ENCODE measurements around the gene POP7.
"Not testable (repeated sequence)": the region's sequence is repeated elsewhere in the genome, so short reads cannot be mapped to it uniquely, and the experiment has no call there.

POP7 gene

DNA sequence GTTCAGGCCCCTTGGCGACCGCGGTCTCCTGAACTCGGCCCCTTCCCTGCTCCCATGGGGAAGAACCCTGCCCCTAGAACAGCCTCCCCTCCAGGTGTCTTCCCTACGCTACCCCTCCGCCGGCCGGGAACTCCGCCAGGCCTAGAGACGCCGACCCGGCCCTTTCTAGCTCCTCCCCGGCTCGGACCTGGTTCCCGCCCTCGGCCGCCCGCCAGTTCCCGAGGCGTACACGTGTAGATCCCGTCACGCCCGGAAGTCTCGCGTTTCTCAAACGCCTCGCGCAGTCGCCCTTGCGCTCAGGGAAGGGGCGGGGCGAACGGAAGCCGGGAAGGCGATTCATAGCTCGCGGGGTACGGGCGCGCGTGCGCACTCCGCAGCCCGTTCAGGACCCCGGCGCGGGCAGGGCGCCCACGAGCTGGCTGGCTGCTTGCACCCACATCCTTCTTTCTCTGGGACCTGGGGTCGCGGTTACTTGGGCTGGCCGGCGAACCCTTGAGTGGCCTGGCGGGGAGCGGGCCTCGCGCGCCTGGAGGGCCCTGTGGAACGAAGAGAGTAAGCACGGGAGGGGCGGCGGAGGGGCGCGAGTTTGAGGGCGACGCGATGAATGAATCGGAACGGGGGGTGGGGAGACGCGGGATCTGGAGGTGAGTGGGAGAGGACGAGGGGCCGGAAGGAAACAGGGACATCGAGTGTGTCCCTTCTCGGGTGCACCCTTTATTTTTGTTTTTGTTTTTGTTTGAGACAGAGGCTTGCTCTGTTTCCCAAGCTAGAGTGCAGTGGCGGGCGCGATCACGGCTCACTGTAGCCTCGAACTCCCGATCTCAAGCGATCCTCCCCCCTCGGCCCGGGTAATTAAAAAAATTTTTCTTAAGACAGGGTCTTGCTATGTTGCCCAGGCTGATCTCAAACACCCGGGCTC is at the start of gene POP7:
Gene POP7 (plus strand): TSS at position 369 of the 919 bp plus-strand sequence. CDS start 710 bp downstream, outside the sequence.
- peak; percentile 99 for DNase-seq (ENCODE audit: low read depth)

GRCh38 chr7:100662194-100662776 is 43.6 kb upstream of the POP7 start:
- DNase-seq (ENCODE audit: low read depth), result not testable (repeated sequence)

DNA sequence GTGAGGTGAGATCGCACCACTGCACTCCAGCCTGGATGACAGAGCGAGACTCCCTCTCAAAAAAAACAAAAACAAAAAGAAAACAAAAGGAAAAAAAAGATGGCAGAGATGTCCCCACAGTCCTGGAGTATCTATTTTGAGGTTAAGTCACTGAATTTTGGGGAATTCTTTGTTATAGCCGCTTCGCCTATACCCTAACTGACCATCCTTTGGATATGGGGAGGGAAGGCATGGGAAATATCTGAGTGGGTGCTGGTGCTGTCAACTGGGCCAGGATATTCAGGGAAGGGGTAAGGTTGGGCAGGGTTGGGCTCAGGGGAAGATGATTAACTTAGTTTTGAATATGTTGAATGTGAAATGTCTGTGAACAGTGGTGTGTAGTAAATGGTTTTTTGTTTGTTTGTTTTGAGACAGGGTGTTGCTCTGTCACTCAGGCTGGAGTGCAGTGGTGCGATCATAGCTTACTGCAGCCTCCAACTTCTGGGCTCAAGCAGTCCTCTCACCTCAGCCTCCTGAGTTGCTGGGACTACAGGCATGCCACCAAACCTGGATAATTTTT is 40.7 kb upstream of the POP7 start:
- DNase-seq (ENCODE audit: low read depth), result no peak

GRCh38 chr7:100667331-100668068 is 38.4 kb upstream of the POP7 start:
- DNase-seq (ENCODE audit: low read depth), result no peak

- no peak for DNase-seq (ENCODE audit: low read depth)
Observed at GRCh38 chr7:100668069-100668449, 37.9 kb upstream of the POP7 start.

- DNase-seq (ENCODE audit: low read depth), result not testable (repeated sequence)
Observed at GRCh38 chr7:100669106-100669505, 36.8 kb upstream of the POP7 start.

- DNase-seq (ENCODE audit: low read depth), result no peak
Observed at GRCh38 chr7:100670074-100670473, 35.8 kb upstream of the POP7 start.

DNA sequence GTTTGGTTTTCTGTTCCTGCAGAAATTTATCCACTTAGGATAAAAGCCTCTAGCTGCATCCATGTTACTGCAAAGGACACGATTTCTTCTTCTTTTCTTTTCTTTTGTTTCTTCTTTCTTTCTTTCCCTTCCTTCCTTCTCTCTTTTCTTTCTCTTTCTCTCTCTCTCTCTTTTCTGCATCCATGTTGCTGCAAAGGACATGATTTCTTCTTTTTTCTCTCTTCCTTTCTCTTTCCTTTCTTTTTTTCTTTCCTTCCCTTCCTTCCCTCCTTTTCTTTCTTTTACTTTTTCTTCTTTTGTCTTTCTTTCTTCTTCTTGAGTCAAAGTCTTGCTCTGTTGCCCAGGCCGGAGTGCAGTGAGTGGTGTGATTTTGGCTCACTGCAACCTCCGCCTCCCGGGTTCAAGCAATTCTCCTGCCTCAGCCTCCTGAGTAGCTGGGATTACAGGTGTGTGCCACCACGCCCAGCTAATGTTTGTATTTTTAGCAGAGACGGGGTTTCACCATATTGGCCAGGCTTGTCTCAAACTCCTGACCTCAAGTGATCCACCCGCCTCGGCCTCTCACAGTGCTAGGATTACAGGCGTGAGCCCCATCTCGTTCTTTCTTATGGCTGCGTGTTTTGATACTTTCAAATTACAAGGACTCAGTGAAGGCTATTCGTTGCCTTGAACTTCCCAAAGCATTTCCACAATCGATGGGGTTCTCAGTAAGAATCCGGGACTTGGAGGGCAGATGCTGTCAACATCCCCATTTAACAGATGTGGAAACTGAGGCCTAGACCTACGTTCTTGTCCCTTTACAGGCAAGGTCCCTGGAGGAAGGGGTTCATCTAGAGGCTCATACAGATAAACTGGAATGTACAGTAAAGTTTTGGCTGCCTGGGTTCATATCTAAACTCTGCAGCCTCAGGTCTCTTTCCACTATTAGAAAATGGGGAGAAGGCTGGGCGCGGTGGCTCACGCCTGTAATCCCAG is 34.3 kb upstream of the POP7 start:
- no peak for DNase-seq (ENCODE audit: low read depth)

- peak; percentile 99 for DNase-seq (ENCODE audit: low read depth)
Observed at GRCh38 chr7:100673302-100673941, 32.5 kb upstream of the POP7 start, which contains the start of gene GNB2. GNB2 (plus strand) TSS chr7:100673740; CDS start chr7:100676266, 2,526 bp downstream.

GRCh38 chr7:100673942-100674410 is 31.9 kb upstream of the POP7 start:
- peak; percentile 31 for DNase-seq (ENCODE audit: low read depth)

GRCh38 chr7:100674411-100675104 is 31.4 kb upstream of the POP7 start:
- no peak for DNase-seq (ENCODE audit: low read depth)

- DNase-seq (ENCODE audit: low read depth), result no peak
Observed at GRCh38 chr7:100675105-100675451, 30.8 kb upstream of the POP7 start.

DNA sequence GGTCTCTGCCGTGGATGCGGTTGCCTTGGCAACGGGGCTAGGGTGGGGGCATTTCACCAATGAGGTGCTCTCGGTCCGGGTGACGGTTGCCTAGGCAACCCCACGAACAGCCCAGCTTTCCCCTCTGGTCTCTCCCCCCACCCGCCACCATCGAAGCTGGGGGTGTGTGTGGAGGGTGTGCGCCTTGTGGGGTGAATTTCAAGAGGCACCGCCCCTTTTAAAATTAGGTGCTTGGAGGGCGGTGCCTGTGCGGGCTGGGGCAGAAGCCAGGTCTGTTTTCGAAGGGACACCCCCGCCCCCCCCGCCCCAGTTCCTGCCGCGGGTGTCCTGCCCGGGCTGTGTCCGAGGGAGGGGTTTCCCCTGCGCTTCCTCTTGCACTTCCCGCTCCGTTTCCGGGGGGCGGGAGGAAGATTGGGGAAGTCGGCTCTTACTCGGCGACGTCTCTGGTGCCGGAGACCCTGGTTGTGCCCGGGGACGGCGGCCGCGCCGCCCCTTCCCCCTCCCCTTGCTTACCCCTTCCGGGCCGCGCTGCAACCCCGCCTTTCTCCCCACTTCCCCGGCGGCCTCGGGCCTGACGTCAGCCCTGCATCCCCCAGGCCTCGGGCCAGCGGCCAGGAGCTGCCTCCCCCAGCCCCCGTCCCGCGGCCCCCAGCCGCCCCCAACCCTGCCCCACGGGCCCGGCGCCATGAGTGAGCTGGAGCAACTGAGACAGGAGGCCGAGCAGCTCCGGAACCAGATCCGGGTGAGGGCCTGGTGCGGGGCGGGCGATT is 30.2 kb upstream of the POP7 start:
- DNase-seq (ENCODE audit: low read depth), result peak; percentile 70

DNA sequence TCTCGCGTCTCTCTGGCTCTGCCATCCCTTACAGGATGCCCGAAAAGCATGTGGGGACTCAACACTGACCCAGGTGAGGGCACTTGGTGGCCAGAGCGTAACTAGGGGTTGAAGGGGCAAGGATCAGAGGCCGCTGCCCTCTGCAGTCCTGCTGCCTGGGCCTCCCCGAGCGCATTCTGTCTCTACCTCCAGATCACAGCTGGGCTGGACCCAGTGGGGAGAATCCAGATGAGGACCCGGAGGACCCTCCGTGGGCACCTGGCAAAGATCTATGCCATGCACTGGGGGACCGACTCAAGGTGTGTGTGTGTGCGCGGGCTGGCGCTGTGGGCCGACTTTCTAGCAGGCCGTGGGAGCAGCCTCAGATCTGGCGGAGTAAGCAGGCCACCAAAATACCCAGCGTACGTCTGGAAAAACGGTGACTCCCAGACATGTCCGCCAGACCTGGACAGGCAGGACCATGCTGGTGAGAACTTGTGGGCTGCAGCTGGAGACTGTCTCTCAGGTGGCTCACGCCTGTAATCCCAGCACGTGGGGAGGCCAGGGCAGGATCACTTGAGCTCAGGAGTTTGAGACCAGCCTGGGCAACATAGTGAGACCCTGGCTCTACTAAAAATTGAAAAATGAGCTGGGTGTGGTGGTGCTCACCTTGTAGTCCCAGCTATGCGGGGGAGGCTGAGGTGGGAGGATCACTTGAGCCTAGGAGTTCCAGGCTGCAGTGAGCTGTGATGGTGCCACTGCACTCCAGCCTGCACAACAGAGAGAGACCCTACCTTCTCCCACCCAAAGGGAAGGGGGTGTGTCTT is 29.2 kb upstream of the POP7 start:
- DNase-seq (ENCODE audit: low read depth), result no peak

GRCh38 chr7:100677308-100678267 is 28.3 kb upstream of the POP7 start:
- no peak for DNase-seq (ENCODE audit: low read depth)

GRCh38 chr7:100678291-100678984 is 27.5 kb upstream of the POP7 start:
- DNase-seq (ENCODE audit: low read depth), result no peak
